ENCODE measurements around the gene CST7.

The CST7 gene

DNA sequence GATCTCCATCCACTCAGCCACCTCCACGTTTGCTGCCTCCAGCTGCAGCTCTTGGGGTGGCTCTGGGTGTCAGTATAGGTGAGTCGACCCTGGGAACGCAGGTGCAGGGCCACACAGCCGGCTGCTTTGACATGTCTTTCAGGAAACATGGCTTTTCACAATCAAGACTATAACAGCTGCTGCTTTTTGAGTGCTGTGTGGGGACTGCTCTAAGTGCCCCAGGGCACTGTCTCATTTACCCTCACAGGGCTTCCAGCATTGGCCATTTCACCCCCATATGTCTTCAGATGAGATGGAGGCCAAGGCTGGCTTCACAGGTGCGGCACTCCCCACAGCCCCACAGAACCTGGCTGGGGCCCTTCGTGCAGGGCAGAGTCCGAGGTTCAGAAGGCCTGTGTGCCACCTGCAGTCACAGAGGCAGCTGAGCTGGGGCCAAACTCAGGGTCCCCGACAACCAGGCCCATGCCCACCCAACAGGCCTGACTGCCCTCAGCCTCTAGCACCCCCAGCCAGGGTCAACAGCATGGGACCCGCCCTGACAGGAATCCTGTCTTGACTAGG is 14.9 kb upstream of the CST7 start:
- TF ChIP-seq, protein P1, sequence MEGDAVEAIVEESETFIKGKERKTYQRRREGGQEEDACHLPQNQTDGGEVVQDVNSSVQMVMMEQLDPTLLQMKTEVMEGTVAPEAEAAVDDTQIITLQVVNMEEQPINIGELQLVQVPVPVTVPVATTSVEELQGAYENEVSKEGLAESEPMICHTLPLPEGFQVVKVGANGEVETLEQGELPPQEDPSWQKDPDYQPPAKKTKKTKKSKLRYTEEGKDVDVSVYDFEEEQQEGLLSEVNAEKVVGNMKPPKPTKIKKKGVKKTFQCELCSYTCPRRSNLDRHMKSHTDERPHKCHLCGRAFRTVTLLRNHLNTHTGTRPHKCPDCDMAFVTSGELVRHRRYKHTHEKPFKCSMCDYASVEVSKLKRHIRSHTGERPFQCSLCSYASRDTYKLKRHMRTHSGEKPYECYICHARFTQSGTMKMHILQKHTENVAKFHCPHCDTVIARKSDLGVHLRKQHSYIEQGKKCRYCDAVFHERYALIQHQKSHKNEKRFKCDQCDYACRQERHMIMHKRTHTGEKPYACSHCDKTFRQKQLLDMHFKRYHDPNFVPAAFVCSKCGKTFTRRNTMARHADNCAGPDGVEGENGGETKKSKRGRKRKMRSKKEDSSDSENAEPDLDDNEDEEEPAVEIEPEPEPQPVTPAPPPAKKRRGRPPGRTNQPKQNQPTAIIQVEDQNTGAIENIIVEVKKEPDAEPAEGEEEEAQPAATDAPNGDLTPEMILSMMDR (IDR thresholded peaks at IDR 0.05; ENCODE audit: extremely low read depth, missing control alignments): no peak
- DNase-seq (ENCODE audit: low spot score): no peak

DNA sequence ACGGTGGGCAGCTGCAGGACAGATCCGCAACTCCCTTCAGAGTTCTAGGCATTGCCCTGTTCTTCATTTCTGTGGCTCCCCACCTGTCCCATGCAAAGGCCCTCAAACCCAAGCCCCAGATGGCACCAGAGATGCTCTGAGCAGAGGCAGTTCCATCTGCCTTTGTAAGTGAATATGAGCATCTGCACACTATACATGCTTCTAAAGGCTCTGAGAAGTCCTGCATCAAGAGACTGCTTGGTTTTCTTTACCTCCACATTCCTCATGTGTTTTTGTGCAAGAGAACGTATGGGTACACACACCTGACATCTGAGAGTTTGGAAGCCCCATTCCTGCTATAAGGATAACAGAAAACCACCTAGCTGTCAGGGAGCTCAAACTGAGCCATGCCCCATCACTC is 14.4 kb upstream of the CST7 start:
- TF ChIP-seq, protein P1 (IDR thresholded peaks at IDR 0.05; ENCODE audit: extremely low read depth, missing control alignments): no peak
- DNase-seq (ENCODE audit: low spot score): no peak

DNA sequence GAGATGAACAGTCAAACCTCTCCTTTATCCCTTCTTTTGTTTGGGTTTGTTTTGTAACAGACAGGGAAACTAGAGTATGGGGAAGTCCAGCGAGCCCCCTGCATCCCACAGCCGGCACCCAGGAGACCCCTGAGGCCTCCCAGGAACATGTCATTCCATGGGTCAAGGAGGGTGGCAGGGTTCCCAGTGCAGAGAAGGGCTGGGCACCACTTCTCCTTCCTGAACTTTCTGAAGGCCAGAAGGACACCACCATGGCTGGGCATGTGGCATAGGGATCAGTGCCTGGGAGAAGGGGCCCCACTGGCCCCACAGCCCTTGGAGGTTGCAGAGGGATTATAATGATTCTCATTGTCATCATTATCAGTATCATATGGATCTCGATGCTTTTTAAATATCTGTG is 13.9 kb upstream of the CST7 start:
- TF ChIP-seq, protein P1 (IDR thresholded peaks at IDR 0.05; ENCODE audit: extremely low read depth, missing control alignments): no peak
- no peak for DNase-seq (ENCODE audit: low spot score)

- no peak for DNase-seq (ENCODE audit: low spot score)
- TF ChIP-seq, protein P1 (IDR thresholded peaks at IDR 0.05; ENCODE audit: extremely low read depth, missing control alignments): no peak
Observed at GRCh38 chr20:24935766-24936525, 13.1 kb upstream of the CST7 start.

DNA sequence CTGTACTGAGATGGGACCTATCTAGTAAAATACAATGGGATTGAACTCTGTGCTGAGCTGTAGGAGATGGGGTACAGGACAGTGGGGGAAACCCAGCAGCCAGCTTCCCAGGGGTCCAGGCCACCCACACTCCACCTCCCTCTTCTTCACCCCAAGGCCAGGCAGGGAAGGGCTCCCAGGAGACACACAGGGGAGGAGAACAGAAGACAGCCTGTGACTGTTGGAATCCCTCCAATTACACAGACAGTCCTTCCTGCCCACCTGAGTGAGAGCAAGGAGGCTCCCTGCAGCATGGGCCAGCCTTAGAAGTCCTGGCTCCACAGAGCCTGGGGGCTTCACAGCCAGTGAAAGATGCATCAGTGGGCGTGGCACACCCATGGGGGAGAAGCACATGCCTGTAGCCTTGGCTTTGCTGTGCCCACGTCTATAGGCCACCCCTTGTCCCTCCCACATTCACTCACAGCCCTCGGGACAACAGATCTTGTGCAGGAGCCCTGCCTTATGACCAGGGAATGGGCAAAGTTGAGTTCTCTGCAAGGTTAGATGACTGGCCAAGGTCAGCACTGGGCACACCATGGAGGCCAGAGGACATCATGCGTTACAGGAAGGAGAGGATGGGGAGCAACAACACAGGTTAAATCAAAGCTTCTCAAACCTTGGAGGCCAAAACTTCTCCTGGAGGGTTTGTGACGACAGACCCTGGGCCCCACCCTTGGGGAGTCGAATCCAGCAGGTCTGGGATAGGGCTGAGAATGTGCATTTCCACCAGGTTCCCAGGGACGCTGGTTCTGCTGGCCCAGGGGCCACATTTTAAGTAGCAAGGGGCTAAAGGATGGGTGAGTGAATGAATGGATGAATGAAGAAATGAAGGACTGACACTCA is 12.3 kb upstream of the CST7 start:
- TF ChIP-seq, protein P1 (IDR thresholded peaks at IDR 0.05; ENCODE audit: extremely low read depth, missing control alignments): no peak
- DNase-seq (ENCODE audit: low spot score): no peak

GRCh38 chr20:24937579-24937978 is 11.5 kb upstream of the CST7 start:
- TF ChIP-seq, protein P1 (IDR thresholded peaks at IDR 0.05; ENCODE audit: extremely low read depth, missing control alignments): no peak
- no peak for DNase-seq (ENCODE audit: low spot score)

DNA sequence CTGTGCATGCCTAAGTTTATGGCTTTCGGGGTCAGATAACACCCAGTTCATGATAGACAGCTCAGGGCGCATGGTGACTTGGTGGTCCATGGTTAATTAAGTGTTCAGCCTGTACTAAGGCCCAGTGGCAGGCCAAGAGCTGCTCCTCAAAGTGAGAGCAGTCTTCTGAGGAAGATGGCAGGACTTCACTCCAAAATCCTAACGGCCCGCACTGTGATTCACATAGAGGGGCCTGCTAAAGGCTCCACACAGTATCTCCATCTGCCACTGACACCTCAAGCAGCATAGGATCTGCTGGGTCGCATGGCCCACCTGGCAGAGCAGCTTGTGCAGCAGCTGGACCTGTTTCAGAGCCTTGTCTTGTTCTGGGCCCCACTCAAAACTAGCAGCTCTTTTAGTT is 10.6 kb upstream of the CST7 start:
- no peak for DNase-seq (ENCODE audit: low spot score)
- TF ChIP-seq, protein P1 (IDR thresholded peaks at IDR 0.05; ENCODE audit: extremely low read depth, missing control alignments): no peak
